ENCODE data around the gene WDR1.
A peak's percentile ranks its signal among the peaks of the same experiment; 100 is the strongest.

WDR1 gene

GRCh38 chr4:10113362-10114047 lies 3.1 kb downstream of the WDR1 start:
- DNase-seq (ENCODE audit: low read depth): no peak

GRCh38 chr4:10112658-10113284 lies 3.8 kb downstream of the WDR1 start:
- DNase-seq (ENCODE audit: low read depth): no peak

- DNase-seq (ENCODE audit: low read depth): no peak
These were observed 5.4 kb downstream of the WDR1 start for GRCh38 chr4:10111067-10111801.

- DNase-seq (ENCODE audit: low read depth): no peak
These were observed 6.5 kb downstream of the WDR1 start for GRCh38 chr4:10109995-10110670.

- DNase-seq (ENCODE audit: low read depth): no peak
These were observed 7.5 kb downstream of the WDR1 start for GRCh38 chr4:10108818-10109783.

- no peak for DNase-seq (ENCODE audit: low read depth)
These were observed 8.2 kb downstream of the WDR1 start for GRCh38 chr4:10108391-10108790.

DNA sequence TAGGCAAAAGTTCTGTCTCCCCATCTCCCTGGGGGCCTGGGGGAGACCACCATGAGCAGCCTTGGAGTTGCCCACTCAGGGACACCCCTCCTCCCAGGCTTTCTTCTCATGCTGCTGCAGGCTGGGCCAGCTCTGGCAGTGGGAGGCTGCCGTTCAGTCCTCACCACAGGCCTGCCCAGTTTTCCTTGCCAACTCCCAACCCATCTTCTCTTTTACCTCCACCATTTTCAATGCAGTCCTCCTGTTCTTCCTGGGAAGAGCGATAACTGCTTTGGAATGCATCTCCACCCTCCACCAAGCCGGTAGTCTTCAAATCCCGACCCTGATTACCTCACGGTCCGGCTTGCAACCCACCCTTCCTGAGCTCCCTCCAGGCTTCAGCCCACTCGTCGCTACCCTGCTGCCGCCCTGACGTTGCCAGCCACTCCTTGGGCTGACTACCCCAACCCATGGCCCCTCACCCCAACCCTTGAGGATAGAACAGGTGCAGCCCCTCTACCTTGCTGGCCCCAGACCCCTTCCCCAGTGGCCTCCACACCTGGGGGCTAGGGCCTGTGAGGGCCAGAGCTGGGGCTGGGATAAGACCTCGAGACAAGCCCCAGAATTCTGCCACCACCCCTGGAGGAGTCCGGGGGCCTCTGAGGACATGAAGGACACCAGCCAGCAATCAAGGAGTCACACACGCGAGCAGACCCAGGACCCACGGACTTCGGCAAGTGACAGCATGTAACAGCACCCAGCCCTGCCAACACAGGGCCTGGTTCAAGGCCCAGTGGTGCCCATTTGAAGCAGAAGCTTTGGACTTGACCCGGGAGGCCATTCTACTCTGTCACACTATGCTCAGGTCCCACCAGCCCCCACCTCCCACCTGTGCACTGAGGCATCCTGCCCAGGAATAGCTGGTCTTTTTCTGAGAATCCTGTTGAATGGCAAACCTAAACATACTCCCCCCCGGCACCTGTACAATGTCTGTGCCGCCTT lies 9.2 kb downstream of the WDR1 start:
- no peak for DNase-seq (ENCODE audit: low read depth)

GRCh38 chr4:10106421-10107039 lies 10.1 kb downstream of the WDR1 start:
- DNase-seq (ENCODE audit: low read depth): peak; percentile 96

- no peak for DNase-seq (ENCODE audit: low read depth)
These were observed 10.7 kb downstream of the WDR1 start for GRCh38 chr4:10105920-10106319.

- DNase-seq (ENCODE audit: low read depth): no peak
These were observed 11.2 kb downstream of the WDR1 start for GRCh38 chr4:10105421-10105820.

DNA sequence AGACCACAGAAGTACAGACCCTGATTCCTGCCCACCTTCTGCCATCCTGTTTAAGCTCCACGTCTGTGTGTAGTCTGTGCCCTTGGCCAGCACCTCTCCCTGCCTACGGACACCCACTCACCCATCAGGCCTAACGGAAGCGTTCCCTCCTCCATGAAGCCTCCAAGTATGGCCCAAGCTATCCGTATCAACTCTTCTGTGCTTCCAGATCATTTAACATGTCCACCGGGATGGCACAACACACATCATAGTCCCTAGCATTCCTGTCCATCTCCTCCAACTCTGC lies 11.7 kb downstream of the WDR1 start:
- no peak for DNase-seq (ENCODE audit: low read depth)

- no peak for DNase-seq (ENCODE audit: low read depth)
These were observed 12.2 kb downstream of the WDR1 start for GRCh38 chr4:10104211-10104990.

GRCh38 chr4:10102474-10103332 lies 13.9 kb downstream of the WDR1 start:
- DNase-seq (ENCODE audit: low read depth): no peak

DNA sequence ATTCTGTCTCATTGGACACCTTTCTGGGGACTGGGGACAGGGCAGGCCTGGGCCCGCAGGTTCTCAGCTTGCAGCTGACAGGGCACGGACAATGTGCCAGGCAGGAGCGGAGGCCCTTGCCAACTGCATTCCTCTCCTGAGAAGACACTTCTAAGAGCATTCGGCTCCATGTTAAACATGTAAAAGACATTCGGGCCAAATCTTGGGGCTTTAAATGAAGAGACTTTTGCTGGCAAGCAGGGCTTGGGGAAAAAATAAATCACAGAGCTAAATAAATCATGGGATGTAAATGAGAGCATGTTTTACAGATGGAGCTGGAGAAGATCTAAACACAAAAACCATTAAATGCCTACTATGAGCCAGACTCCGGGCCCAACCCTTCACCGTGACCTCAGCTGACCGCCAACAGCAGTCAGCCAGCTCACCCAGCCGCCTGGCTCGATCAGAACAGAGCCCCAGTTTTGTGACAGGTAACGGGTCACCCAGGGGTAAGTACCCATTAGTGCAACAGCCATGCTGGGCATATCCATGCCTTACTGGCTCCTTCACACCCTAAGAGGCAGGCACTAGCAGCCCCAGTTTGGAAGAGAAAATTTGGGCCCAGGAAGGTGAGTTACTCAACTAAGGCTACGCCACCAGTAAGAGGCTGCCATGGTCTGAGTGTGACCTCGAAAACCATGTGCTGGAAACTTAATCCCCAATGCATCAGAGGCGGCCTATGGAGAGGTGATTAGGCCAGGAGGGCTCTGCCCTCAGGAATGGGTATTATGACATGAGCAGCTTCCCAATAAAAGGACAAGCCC lies 14.7 kb downstream of the WDR1 start:
- no peak for DNase-seq (ENCODE audit: low read depth)

DNA sequence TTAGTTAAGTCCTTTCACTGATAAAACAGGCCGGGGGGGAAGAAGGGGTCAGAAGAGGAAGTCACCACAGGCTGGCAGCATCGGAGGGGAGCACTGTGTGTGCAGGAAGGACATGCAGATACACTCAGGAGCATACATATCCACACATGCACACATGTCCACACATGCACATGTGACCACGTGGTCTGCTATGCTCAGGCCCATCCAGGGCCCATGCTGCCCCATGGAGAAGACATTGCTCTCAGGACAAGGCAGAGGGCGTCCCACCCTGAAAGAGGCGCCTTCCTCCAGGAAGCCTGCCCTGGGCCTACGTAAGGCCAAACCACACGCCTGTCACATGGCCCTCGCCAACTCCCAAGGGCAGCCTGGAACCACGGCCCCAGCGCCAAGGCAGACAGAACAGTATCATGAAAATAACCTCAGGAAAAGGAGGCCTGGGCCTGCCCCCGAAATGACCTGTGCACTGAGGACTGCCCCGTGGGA lies 15.8 kb downstream of the WDR1 start:
- DNase-seq (ENCODE audit: low read depth): no peak

GRCh38 chr4:10099499-10100325 lies 16.9 kb downstream of the WDR1 start:
- DNase-seq (ENCODE audit: low read depth): no peak

Data from fibroblast of the conjunctiva (primary cell).